ENCODE results near the gene SMOC2.
"Not testable (repeated sequence)": the region's sequence is repeated elsewhere in the genome, so short reads cannot be mapped to it uniquely, and the experiment has no call there.

SMOC2 gene

DNA sequence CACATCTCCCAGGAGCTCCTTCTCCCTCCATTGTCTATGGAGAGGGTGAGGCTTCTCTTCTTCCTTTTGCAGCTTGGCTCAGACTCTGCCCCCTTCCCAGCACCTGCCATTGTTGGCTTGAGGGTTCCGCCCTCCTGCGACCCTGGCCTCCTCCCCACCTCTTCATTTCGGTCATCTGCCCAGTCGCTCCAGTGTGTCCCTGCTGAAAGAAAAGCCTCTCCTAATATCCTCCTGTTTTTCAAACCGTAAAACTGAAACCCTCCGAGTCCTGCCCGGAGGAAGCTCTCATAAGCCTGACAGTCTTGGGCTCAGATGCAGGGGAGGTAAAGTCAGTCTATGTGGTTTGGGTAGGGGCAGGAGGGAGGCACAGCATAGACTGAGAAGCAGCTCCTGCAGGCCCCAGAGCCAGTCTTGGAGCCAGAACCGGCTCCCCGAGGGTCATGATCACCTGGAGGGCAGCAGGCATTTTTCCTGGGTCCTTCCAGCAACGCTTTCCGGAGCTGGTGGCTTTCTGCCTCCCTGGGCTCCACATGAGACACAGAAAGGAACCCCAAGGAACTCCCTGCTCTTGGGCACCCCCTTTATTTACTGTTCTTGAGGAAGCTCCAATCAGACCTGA lies 235.1 kb downstream of the SMOC2 start:
- TF ChIP-seq, protein P1, sequence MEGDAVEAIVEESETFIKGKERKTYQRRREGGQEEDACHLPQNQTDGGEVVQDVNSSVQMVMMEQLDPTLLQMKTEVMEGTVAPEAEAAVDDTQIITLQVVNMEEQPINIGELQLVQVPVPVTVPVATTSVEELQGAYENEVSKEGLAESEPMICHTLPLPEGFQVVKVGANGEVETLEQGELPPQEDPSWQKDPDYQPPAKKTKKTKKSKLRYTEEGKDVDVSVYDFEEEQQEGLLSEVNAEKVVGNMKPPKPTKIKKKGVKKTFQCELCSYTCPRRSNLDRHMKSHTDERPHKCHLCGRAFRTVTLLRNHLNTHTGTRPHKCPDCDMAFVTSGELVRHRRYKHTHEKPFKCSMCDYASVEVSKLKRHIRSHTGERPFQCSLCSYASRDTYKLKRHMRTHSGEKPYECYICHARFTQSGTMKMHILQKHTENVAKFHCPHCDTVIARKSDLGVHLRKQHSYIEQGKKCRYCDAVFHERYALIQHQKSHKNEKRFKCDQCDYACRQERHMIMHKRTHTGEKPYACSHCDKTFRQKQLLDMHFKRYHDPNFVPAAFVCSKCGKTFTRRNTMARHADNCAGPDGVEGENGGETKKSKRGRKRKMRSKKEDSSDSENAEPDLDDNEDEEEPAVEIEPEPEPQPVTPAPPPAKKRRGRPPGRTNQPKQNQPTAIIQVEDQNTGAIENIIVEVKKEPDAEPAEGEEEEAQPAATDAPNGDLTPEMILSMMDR (IDR thresholded peaks at IDR 0.05; ENCODE audit: poor library complexity, severe bottlenecking): no peak
- Histone ChIP-seq H3K9me3 (ENCODE audit: severe bottlenecking) (no peaks in the 10 kb centered on the region), H3K27ac (ENCODE audit: poor library complexity, severe bottlenecking) (no peak overlapping the region), H3K36me3 (ENCODE audit: low read depth) (no peaks in the 10 kb centered on the region), H3K4me3 (ENCODE audit: severe bottlenecking) (no peak overlapping the region), H3K27me3 (ENCODE audit: insufficient read depth, poor library complexity, severe bottlenecking) (no peaks in the 10 kb centered on the region), H3K4me1 (ENCODE audit: insufficient read depth, poor library complexity, severe bottlenecking) (peaks cover 19% of the 10 kb centered on the region)
- ATAC-seq (ENCODE audit: low read depth): no peak
- DNase-seq (ENCODE audit: low spot score): no peak

DNA sequence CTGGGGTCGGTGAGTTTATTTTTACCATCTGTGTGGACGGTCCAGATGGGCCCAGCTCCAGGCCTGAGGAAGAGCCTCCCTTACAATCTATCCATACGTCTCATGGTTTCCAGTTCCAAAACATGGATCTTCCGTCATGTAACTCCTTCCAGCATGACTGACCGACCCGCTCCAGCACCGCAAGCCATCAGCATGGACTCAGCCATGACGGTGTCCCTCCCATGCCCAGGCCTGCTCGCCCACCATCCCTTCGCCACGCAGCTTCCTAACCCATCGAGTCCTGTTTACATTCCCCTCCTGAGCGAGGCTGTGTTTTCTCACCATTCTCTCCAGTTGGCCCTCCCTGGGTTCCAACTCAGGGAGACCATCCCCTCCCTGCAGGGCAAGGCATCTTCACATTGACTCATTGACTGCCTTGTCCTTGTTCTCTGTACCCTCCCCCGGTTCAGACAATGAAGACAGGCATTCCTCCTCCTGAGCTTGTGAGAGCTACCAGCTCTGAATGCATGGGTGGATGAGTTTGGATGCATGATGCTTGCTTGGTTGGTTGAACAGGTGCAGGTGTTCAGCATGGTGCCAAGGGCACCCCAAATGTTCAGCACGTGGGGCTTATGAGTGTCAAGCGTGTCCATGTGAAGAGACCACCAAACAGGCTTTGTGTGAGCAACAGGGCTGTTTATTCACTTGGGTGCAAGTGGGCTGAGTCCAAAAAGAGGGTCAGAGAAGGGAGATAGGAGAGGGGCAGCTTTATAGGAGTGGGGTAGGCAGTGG lies 235.8 kb downstream of the SMOC2 start:
- H3K4me1 ChIP-seq (ENCODE audit: insufficient read depth, poor library complexity, severe bottlenecking): peaks cover 19% of the 10 kb centered on the region

DNA sequence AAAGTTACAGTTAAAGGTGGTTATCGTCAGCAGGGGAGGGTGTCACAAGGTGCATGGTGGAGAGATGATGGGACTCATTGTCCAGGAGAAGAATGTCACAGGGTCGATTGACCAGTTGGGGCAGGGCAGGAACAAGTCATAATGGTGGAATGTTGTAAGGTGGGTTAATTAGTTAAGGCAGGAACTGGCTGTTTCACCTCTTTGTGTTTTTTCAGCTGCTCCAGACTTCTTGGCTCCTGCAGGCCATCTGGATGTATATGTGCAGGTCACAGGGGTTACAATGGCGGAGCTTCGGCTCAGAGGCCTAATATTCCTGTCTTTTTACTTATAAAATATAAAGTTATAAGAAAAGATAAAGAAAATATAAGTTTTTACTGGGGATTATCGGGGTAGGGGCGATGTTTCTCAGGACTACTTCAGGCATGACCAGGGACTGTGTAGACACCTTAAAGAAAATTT lies 236.4 kb downstream of the SMOC2 start:
- not testable (repeated sequence) for H3K9me3 ChIP-seq (ENCODE audit: severe bottlenecking); H3K27me3 ChIP-seq (ENCODE audit: insufficient read depth, poor library complexity, severe bottlenecking); ATAC-seq (ENCODE audit: low read depth); H3K4me3 ChIP-seq (ENCODE audit: severe bottlenecking); H3K36me3 ChIP-seq (ENCODE audit: low read depth); DNase-seq (ENCODE audit: low spot score)
- H3K27ac ChIP-seq (ENCODE audit: poor library complexity, severe bottlenecking): peak overlapping the region; percentile 33
- peaks cover 19% of the 10 kb centered on the region for H3K4me1 ChIP-seq (ENCODE audit: insufficient read depth, poor library complexity, severe bottlenecking)

More for the DNA sequence above, 235.8 kb downstream of the SMOC2 start:
- Histone ChIP-seq H3K9me3 (ENCODE audit: severe bottlenecking) (no peaks in the 10 kb centered on the region), H3K36me3 (ENCODE audit: low read depth) (no peaks in the 10 kb centered on the region), H3K27ac (ENCODE audit: poor library complexity, severe bottlenecking) (no peak overlapping the region), H3K4me3 (ENCODE audit: severe bottlenecking) (no peak overlapping the region), H3K27me3 (ENCODE audit: insufficient read depth, poor library complexity, severe bottlenecking) (no peaks in the 10 kb centered on the region)
- DNase-seq (ENCODE audit: low spot score) (no peak), ATAC-seq (ENCODE audit: low read depth) (no peak)
- TF ChIP-seq, protein P1 (IDR thresholded peaks at IDR 0.05; ENCODE audit: poor library complexity, severe bottlenecking): no peak

DNA sequence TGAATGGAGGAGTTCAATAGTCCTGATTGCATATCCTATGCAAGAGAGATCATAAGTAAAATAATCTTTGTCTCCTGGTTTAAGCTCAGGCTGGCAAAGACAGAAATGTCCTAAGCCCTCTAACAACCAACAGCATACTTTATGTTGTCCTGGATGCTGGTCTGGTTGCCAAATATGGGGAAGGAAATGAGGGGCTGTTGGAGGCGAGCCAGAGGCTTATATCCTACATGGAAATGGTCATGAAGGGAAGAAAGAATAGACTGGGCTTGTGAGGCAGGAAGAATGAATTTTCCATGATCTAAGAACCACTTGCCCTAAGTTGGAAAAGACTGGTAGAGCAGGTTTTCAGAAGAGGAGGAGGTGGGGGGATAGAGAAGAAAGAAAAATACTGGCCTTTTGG lies 237.1 kb downstream of the SMOC2 start:
- H3K36me3 ChIP-seq (ENCODE audit: low read depth): no peaks in the 10 kb centered on the region
- peak overlapping the region; percentile 33 for H3K27ac ChIP-seq (ENCODE audit: poor library complexity, severe bottlenecking)
- DNase-seq (ENCODE audit: low spot score) (no peak), ATAC-seq (ENCODE audit: low read depth) (no peak)
- H3K4me1 ChIP-seq (ENCODE audit: insufficient read depth, poor library complexity, severe bottlenecking): peaks cover 19% of the 10 kb centered on the region
- no peaks in the 10 kb centered on the region for H3K27me3 ChIP-seq (ENCODE audit: insufficient read depth, poor library complexity, severe bottlenecking)
- no peaks in the 10 kb centered on the region for H3K9me3 ChIP-seq (ENCODE audit: severe bottlenecking)
- TF ChIP-seq, protein P1 (IDR thresholded peaks at IDR 0.05; ENCODE audit: poor library complexity, severe bottlenecking): no peak
- H3K4me3 ChIP-seq (ENCODE audit: severe bottlenecking): no peak overlapping the region

DNA sequence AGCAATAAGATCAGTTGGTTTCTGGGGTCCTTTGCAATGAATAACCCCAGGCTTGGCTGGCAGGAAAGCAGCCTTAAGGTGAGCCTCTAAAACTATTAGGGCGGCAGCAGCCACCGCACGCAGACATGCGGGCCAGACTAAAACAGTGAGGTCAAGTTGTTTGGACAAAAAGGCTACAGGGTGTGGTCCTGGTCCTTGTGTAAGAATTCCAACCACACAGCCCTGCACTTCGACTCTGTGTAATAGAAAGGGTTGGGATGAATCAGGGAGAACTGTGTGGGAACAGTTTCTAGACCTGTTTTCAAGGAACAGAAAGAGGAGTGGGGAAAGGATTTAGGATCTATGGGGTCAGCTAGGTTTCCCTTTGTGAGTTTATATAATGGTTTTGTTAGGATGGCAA lies 237.6 kb downstream of the SMOC2 start:
- 0 out of 3 replicates have a peak, but pooled peaks have one; percentile 52 for ATAC-seq (ENCODE audit: low read depth)
- no peaks in the 10 kb centered on the region for H3K36me3 ChIP-seq (ENCODE audit: low read depth)

More for the DNA sequence above, 237.6 kb downstream of the SMOC2 start:
- H3K9me3 ChIP-seq (ENCODE audit: severe bottlenecking): no peaks in the 10 kb centered on the region
- DNase-seq (ENCODE audit: low spot score): no peak
- H3K4me1 ChIP-seq (ENCODE audit: insufficient read depth, poor library complexity, severe bottlenecking): peaks cover 19% of the 10 kb centered on the region
- no peaks in the 10 kb centered on the region for H3K27me3 ChIP-seq (ENCODE audit: insufficient read depth, poor library complexity, severe bottlenecking)
- H3K27ac ChIP-seq (ENCODE audit: poor library complexity, severe bottlenecking): peak overlapping the region; percentile 33
- H3K4me3 ChIP-seq (ENCODE audit: severe bottlenecking): no peak overlapping the region
- TF ChIP-seq, protein P1 (IDR thresholded peaks at IDR 0.05; ENCODE audit: poor library complexity, severe bottlenecking): no peak
